HepG2 (cell line): ENCODE data around the gene RUBCNL. TPM values are rescaled to one million over a fixed set of nuclear protein-coding genes. Genes with fewer than 3 reads are reported as not detected.

Source experiments
- ATAC-seq: fragments of 200-7000 bp; cut with Tn5 transposase; 3 replicates; pipeline ENCODE4 v1.9.1; 2020; ENCODE audit warnings: mild to moderate bottlenecking, moderate library complexity
- BruUV-seq: library from RNA; stranded (reverse); fragments of 400-500 nt; replicated peaks from 2 replicates; lab custom pipeline; 2021; lab: Mats Ljungman, UMichigan
- CTCF ChIA-PET: fragments of 300-600 bp; formaldehyde crosslinking; extraction: SDS; loops from one replicate; lab custom pipeline; 2021; ENCODE audit warnings: low total read pairs, inconsistent platforms, low intra/inter-chr PET ratio; lab: Yijun Ruan, JAX
- POLR2A ChIA-PET: fragments of 350-600 bp; sonication (Branson Sonifier 250); formaldehyde crosslinking; loops from one replicate; lab custom pipeline; 2020; ENCODE audit warnings: antibody characterized with exemption, inconsistent platforms; lab: Yijun Ruan, JAX
- DNase-seq: peaks from one replicate; pipeline ENCODE4 v3.0.0-alpha.2; 2015; ENCODE audit warnings: low spot score
- FAIRE-seq: peaks from 3 replicates; lab custom pipeline; 2011; peaks lifted over from hg19 to GRCh38; lab: Jason Lieb, UNC
- H2AFZ ChIP-seq: one replicate; pipeline ENCODE4 v1.6.1; 2011; ENCODE audit warnings: low read length, inconsistent platforms
- H3K27ac ChIP-seq: fragments of 300-600 bp; 3 replicates; pipeline ENCODE4 v1.8.0; 2011; ENCODE audit warnings: mixed run types, mild to moderate bottlenecking, mixed read lengths, low read length, inconsistent platforms; ENCODE audit not compliant: insufficient read depth; ENCODE audit errors: extremely low read length
- H3K27me3 ChIP-seq, 2 experiments: fragments of 200-600 bp in 1 of 2; 2 replicates in 1 of 2; 3 replicates in 1 of 2; pipeline versions ENCODE4 v1.6.0 to v1.8.0; 2011; ENCODE audit warnings: low read length in 2 of 2, mild to moderate bottlenecking in 2 of 2, moderate library complexity in 2 of 2, inconsistent platforms in 1 of 2; ENCODE audit not compliant: insufficient read depth in 2 of 2, control insufficient read depth in 1 of 2
- H3K36me3 ChIP-seq, 2 experiments: fragments of 200-600 bp in 1 of 2; replicated peaks in 1 of 2; 2 replicates in 1 of 2; 3 replicates in 1 of 2; pipeline versions ENCODE4 v1.5.1 to v1.8.0; 2011; ENCODE audit warnings: low read length in 2 of 2, inconsistent platforms in 1 of 2; ENCODE audit not compliant: insufficient read depth in 2 of 2, control insufficient read depth in 1 of 2
- H3K4me1 ChIP-seq: 2 replicates; pipeline ENCODE4 v1.5.1; 2012; ENCODE audit warnings: low read length, inconsistent platforms; ENCODE audit not compliant: insufficient read depth
- H3K4me2 ChIP-seq: 2 replicates; pipeline ENCODE4 v1.6.0; 2011; ENCODE audit warnings: low read depth, low read length, inconsistent platforms
- H3K4me3 ChIP-seq, 3 experiments: fragments of 200-600 bp in 1 of 3; sonication (generic), shearing (Covaris generic) in 1 of 3; replicated peaks in 1 of 3; 2 replicates each; pipeline ENCODE4 v1.5.1; 2011 to 2016; ENCODE audit warnings: low read length in 3 of 3, inconsistent platforms in 2 of 3, low read depth in 2 of 3, mild to moderate bottlenecking in 2 of 3, control low read depth in 1 of 3, mixed read lengths in 1 of 3; ENCODE audit not compliant: insufficient read depth in 1 of 3
- H3K79me2 ChIP-seq: one replicate; pipeline ENCODE4 v1.6.1; 2011; ENCODE audit warnings: low read length, inconsistent platforms; ENCODE audit not compliant: insufficient read depth
- H3K9ac ChIP-seq: 2 replicates; pipeline ENCODE4 v1.6.0; 2011; ENCODE audit warnings: mild to moderate bottlenecking, low read depth, low read length, inconsistent platforms; ENCODE audit not compliant: insufficient read depth
- H3K9me3 ChIP-seq: 2 replicates; pipeline ENCODE4 v1.5.1; 2012; ENCODE audit warnings: mild to moderate bottlenecking, low read length
- H4K20me1 ChIP-seq: 2 replicates; pipeline ENCODE4 v1.6.0; 2011; ENCODE audit warnings: inconsistent platforms, mild to moderate bottlenecking, low read length, moderate library complexity; ENCODE audit not compliant: insufficient read depth
- ASH2L ChIP-seq: fragments of 300-600, 200-600 bp; sonication (generic); IDR thresholded peaks from 2 replicates; pipeline ENCODE4 v1.7.0; 2017; ENCODE audit warnings: low read depth, mild to moderate bottlenecking, moderate library complexity, mixed read lengths, low read length; ENCODE audit not compliant: insufficient read length
- ATF7 ChIP-seq, 2 experiments: fragments of 450-650 bp in 1 of 2; sonication (generic) in 1 of 2; formaldehyde crosslinking in 1 of 2; IDR thresholded peaks; 2 replicates each; pipeline versions ENCODE4 v1.4.0 to v1.6.1; 2016 to 2020; ENCODE audit warnings: antibody characterized with exemption in 1 of 2, mild to moderate bottlenecking in 1 of 2, missing genetic modification reagents in 1 of 2
- HIVEP1 ChIP-seq: sonication (generic); formaldehyde crosslinking; IDR thresholded peaks from 2 replicates; pipeline ENCODE4 v1.4.0; 2020; ENCODE audit warnings: mild to moderate bottlenecking, missing genetic modification reagents
- KLF16 ChIP-seq, 2 experiments: sonication (generic) in 1 of 2; formaldehyde crosslinking in 1 of 2; IDR thresholded peaks; 2 replicates each; pipeline versions ENCODE4 v1.6.1 to v1.8.0; 2016 to 2023; ENCODE audit warnings: missing genetic modification reagents in 2 of 2, missing compliant biosample characterization in 1 of 2
- MIER2 ChIP-seq: IDR thresholded peaks from 2 replicates; pipeline ENCODE4 v1.6.1; 2016; ENCODE audit warnings: missing biosample characterization, missing genetic modification reagents
- NBN ChIP-seq: fragments of 450-650 bp; conservative IDR thresholded peaks from 2 replicates; pipeline ENCODE4 v1.6.1; 2017
- RNF2 ChIP-seq: fragments of 450-650 bp; conservative IDR thresholded peaks from 2 replicates; pipeline ENCODE4 v1.6.1; 2016; ENCODE audit warnings: low read depth
- SMAD1 ChIP-seq: sonication (generic); formaldehyde crosslinking; IDR thresholded peaks from 2 replicates; pipeline ENCODE4 v1.4.0; 2020; ENCODE audit warnings: missing genetic modification reagents, low read depth, mild to moderate bottlenecking, borderline replicate concordance
- ZBTB25 ChIP-seq: IDR thresholded peaks from 2 replicates; pipeline ENCODE4 v1.6.1; 2018; ENCODE audit warnings: missing genetic modification reagents
- ZBTB46 ChIP-seq: sonication (generic); formaldehyde crosslinking; IDR thresholded peaks from 2 replicates; pipeline ENCODE4 v1.4.0; 2020; ENCODE audit warnings: mild to moderate bottlenecking, missing genetic modification reagents, borderline replicate concordance
- ZNF34 ChIP-seq: sonication (generic); formaldehyde crosslinking; IDR thresholded peaks from 2 replicates; pipeline ENCODE4 v1.4.0; 2020; ENCODE audit warnings: mild to moderate bottlenecking, missing genetic modification reagents, borderline replicate concordance
- ZNF484 ChIP-seq: sonication (generic); formaldehyde crosslinking; IDR thresholded peaks from 2 replicates; pipeline ENCODE4 v1.5.1; 2020; ENCODE audit warnings: mild to moderate bottlenecking, low read depth, missing genetic modification reagents, borderline replicate concordance
- ZNF496 ChIP-seq: sonication (generic); formaldehyde crosslinking; IDR thresholded peaks from 2 replicates; pipeline ENCODE4 v1.8.1; 2023; ENCODE audit warnings: mild to moderate bottlenecking, moderate library complexity, missing genetic modification reagents; ENCODE audit not compliant: insufficient replicate concordance
- ZNF607 ChIP-seq: sonication (generic); formaldehyde crosslinking; IDR thresholded peaks from 2 replicates; pipeline ENCODE4 v1.5.1; 2020; ENCODE audit warnings: missing genetic modification reagents, mild to moderate bottlenecking, borderline replicate concordance
- ZNF75D ChIP-seq: sonication (generic); formaldehyde crosslinking; IDR thresholded peaks from 2 replicates; pipeline ENCODE4 v1.8.1; 2023; ENCODE audit warnings: missing genetic modification reagents, mild to moderate bottlenecking, borderline replicate concordance
- ZNF761 ChIP-seq: sonication (generic); formaldehyde crosslinking; conservative IDR thresholded peaks from 2 replicates; pipeline ENCODE4 v1.4.0; 2020; ENCODE audit warnings: mild to moderate bottlenecking, missing genetic modification reagents
- ZNF772 ChIP-seq: sonication (generic); formaldehyde crosslinking; IDR thresholded peaks from 2 replicates; pipeline ENCODE4 v1.5.0; 2020; ENCODE audit warnings: mild to moderate bottlenecking, missing genetic modification reagents
- WGBS: methylation state at CpG from one replicate; pipeline ENCODE4 v1.1.6; 2017; ENCODE audit warnings: low lambda C conversion rate; 5-methylcytosine and 5-hydroxymethylcytosine counted together
- in situ Hi-C: cut with HindIII; loops from 2 replicates; pipeline ENCODE4 v1.10.0; 2017; ENCODE audit warnings: low pct_unique_long_range_greater_than_20kb; ENCODE audit not compliant: extremely low pct_ligation_motif_present
- intact Hi-C: fragments of 100-400 bp; cut with micrococcal nuclease; formaldehyde crosslinking; loops from one replicate; pipeline ENCODE4 v1.10.0; 2022; ENCODE audit not compliant: unreplicated experiment
- polyA plus RNA-seq, 8 experiments: library from polyadenylated mRNA; depleted of rRNA in 3 of 8; stranded (reverse) in 7 of 8; unstranded in 1 of 8; fragments of >200 nt; fragmentation: Illumina TruSeq in 4 of 8; extraction: Trizol in 4 of 8; gene quantifications; 2 replicates each; pipeline versions ENCODE4 v1.2.1 to v1.2.3, GENCODE V29; 2011 to 2016; ENCODE audit warnings: low read depth in 4 of 8, missing spikeins in 1 of 8, mixed read lengths in 1 of 8; ENCODE audit not compliant: insufficient read depth in 1 of 8
- total RNA-seq, 5 experiments: library from RNA; depleted of rRNA; stranded (reverse); fragments of >200 nt; fragmentation: Illumina TruSeq; extraction: Trizol; gene quantifications; 2 replicates each; pipeline ENCODE4 v1.2.3, GENCODE V29; 2016; ENCODE audit warnings: low read depth in 1 of 5
- TF ChIP-seq, protein P1 (sequence below): sonication (generic); formaldehyde crosslinking; IDR thresholded peaks from 2 replicates; pipeline ENCODE4 v1.9.0; 2022; ENCODE audit warnings: missing genetic modification reagents, mild to moderate bottlenecking, borderline replicate concordance
- TF ChIP-seq, protein P2 (sequence below): IDR thresholded peaks from 2 replicates; pipeline ENCODE4 v1.6.1; 2012; ENCODE audit warnings: low read depth, low read length, improper control_type of control experiment

Gene RUBCNL
- total and polyA plus RNA-seq, 2 of the 13 experiments (the other 11 are each of a cell fraction or from before 2014, with no cell fraction given) = not detected

DNA sequence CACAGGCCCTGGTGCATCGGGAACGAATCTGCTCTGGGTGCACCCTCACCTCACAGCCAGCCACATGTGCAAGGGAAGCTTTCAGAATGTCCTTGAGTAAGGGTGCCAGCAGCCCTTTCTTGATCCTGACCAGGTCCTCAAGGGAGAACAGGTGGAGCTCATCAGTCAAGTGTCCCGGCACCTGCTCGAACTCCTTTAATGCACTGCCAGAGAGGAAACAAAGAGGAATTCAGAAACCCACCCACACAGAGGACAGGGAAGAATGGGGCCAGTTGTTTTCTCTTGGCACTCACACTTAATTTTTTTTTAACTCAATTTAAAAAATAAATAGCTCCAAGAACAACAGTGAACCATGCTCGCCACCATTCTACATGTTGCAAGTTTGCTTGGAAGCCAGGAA lies 41.7 kb downstream of the RUBCNL start:
- Histone ChIP-seq H3K27ac (no peak overlapping the region), H3K27me3 (peaks cover 4 to 15% of the 10 kb centered on the region in 2 experiments; a peak in 4 of 5 replicates), H2AFZ (no peak overlapping the region), H4K20me1 (no peaks in the 10 kb centered on the region), H3K36me3 (no peaks in the 10 kb centered on the region), H3K4me1 (no peaks in the 10 kb centered on the region), H3K4me3 (no peak overlapping the region), H3K4me2 (no peak overlapping the region), H3K9me3 (no peaks in the 10 kb centered on the region; the same call in 1 of the 2 replicates), H3K9ac (no peak overlapping the region), H3K79me2 (no peaks in the 10 kb centered on the region)
- in situ Hi-C loops (no loop called here), intact Hi-C loops (no loop called here)
- no peak for ATAC-seq
- ChIA-PET POLR2A (no interaction called here), CTCF (no interaction called here)
- no peak for FAIRE-seq
- no TSS peak for BruUV-seq
- 41% methylated on average over 4 of the region's 5 CpGs for WGBS
- DNase-seq = no peak
- no peak for TF ChIP-seq MIER2
- TF ChIP-seq ZNF484 (CRISPR knock-in tag) = no peak
- TF ChIP-seq ZNF496 = no peak
- TF ChIP-seq RNF2 = no peak
- no peak for TF ChIP-seq ZNF772 (CRISPR knock-in tag)
- TF ChIP-seq, protein P1, sequence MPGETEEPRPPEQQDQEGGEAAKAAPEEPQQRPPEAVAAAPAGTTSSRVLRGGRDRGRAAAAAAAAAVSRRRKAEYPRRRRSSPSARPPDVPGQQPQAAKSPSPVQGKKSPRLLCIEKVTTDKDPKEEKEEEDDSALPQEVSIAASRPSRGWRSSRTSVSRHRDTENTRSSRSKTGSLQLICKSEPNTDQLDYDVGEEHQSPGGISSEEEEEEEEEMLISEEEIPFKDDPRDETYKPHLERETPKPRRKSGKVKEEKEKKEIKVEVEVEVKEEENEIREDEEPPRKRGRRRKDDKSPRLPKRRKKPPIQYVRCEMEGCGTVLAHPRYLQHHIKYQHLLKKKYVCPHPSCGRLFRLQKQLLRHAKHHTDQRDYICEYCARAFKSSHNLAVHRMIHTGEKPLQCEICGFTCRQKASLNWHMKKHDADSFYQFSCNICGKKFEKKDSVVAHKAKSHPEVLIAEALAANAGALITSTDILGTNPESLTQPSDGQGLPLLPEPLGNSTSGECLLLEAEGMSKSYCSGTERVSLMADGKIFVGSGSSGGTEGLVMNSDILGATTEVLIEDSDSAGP = no peak
- no peak for TF ChIP-seq ASH2L
- no peak for TF ChIP-seq ZBTB25
- no peak for TF ChIP-seq ZNF761 (CRISPR knock-in tag)
- TF ChIP-seq NBN = no peak
- TF ChIP-seq KLF16 (CRISPR knock-in tag; IDR thresholded peaks at IDR 0.05) = no peak
- TF ChIP-seq ATF7 (IDR thresholded peaks at IDR 0.05) = no peak
- no peak for TF ChIP-seq ATF7 (CRISPR knock-in tag; IDR thresholded peaks at IDR 0.05)
- TF ChIP-seq SMAD1 = no peak
- TF ChIP-seq ZNF607 (CRISPR knock-in tag) = no peak
- no peak for TF ChIP-seq ZNF34
- TF ChIP-seq ZNF75D = no peak
- no peak for TF ChIP-seq HIVEP1
- TF ChIP-seq, protein P2, sequence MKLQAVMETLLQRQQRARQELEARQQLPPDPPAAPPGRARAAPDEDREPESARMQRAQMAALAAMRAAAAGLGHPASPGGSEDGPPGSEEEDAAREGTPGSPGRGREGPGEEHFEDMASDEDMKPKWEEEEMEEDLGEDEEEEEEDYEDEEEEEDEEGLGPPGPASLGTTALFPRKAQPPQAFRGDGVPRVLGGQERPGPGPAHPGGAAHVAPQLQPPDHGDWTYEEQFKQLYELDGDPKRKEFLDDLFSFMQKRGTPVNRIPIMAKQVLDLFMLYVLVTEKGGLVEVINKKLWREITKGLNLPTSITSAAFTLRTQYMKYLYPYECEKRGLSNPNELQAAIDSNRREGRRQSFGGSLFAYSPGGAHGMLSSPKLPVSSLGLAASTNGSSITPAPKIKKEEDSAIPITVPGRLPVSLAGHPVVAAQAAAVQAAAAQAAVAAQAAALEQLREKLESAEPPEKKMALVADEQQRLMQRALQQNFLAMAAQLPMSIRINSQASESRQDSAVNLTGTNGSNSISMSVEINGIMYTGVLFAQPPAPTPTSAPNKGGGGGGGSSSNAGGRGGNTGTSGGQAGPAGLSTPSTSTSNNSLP = no peak
- TF ChIP-seq ZBTB46 = no peak
